Activated CD8-positive, alpha-beta T cell treated with anti-CD3 and anti-CD28 coated beads for 36 hours (primary cell): ENCODE measurements around the gene NOL6. TPM values are rescaled to one million over a fixed set of nuclear protein-coding genes. Genes with fewer than 3 reads are reported as not detected.
A peak's percentile ranks its signal among the peaks of the same experiment; 100 is the strongest.
"Not testable (repeated sequence)": the region's sequence is repeated elsewhere in the genome, so short reads cannot be mapped to it uniquely, and the experiment has no call there.

Experiments
- ATAC-seq: fragments of 200-7000 bp; cut with Tn5 transposase; one replicate; pipeline ENCODE4 v1.10.0; 2021; ENCODE audit warnings: mild to moderate bottlenecking, moderate library complexity
- CTCF ChIA-PET: fragments of 350-600 bp; sonication (Branson Sonifier 250); formaldehyde crosslinking; loops from one replicate; lab custom pipeline; 2021; ENCODE audit warnings: antibody characterized with exemption; lab: Charles Lee
- POLR2A ChIA-PET: fragments of 350-600 bp; sonication (Branson Sonifier 250); formaldehyde crosslinking; loops from one replicate; lab custom pipeline; 2021; ENCODE audit warnings: antibody characterized with exemption; lab: Charles Lee
- DNase-seq: peaks from one replicate; pipeline ENCODE4 v3.0.0-alpha.2; 2020
- H3K27ac Mint-ChIP-seq: one replicate; pipeline ENCODE4 v1.8.0; 2021; ENCODE audit warnings: mild to moderate bottlenecking, mixed read lengths
- H3K27me3 Mint-ChIP-seq: one replicate; pipeline ENCODE4 v1.8.0; 2021; ENCODE audit warnings: mixed read lengths
- H3K36me3 Mint-ChIP-seq: one replicate; pipeline ENCODE4 v1.8.0; 2021; ENCODE audit warnings: low read depth, mixed read lengths
- H3K4me1 Mint-ChIP-seq: one replicate; pipeline ENCODE4 v1.8.0; 2021; ENCODE audit warnings: low read depth, mixed read lengths
- H3K4me3 Mint-ChIP-seq: one replicate; pipeline ENCODE4 v1.8.0; 2021; ENCODE audit warnings: mild to moderate bottlenecking, moderate library complexity, mixed read lengths
- H3K9me3 Mint-ChIP-seq: one replicate; pipeline ENCODE4 v1.8.0; 2021; ENCODE audit warnings: mixed read lengths
- CTCF ChIP-seq: fragments of 200-600 bp; IDR thresholded peaks from one replicate; pipeline ENCODE4 v1.8.0; 2022; ENCODE audit warnings: antibody characterized with exemption, mild to moderate bottlenecking
- intact Hi-C: fragments of 100-400 bp; cut with micrococcal nuclease; formaldehyde crosslinking; loops from one replicate; pipeline ENCODE4 v1.10.0; 2022
- total RNA-seq, 2 experiments: library from RNA; stranded (reverse); gene quantifications; one replicate each; pipeline ENCODE4 v1.2.3, GENCODE V29; 2021

NOL6 gene
- total RNA-seq, 2 experiments from 2014 or later = 45.5 to 45.9 TPM

GRCh38 chr9:33460854-33461253, 12.9 kb downstream of the NOL6 start:
- no peak for ATAC-seq
- H3K4me3 Mint-ChIP-seq = no peak overlapping the region
- H3K36me3 Mint-ChIP-seq = peaks cover 21% of the 10 kb centered on the region
- intact Hi-C loops = no loop called here
- no peaks in the 10 kb centered on the region for H3K9me3 Mint-ChIP-seq
- CTCF ChIA-PET = interaction anchor here (0.7 to 5.4 kb wide), 4 partner anchors 8 to 86 kb away, joined by 3 to 26 read pairs (median 6); no protein-coding TSS in a partner anchor
- POLR2A ChIA-PET = interaction anchor here (0.6 to 7.4 kb wide), 2 partner anchors 13 kb away, joined by 3 to 52 read pairs; partner anchors contain the start of genes AQP3 and NOL6
- no peak for DNase-seq
- H3K27me3 Mint-ChIP-seq = no peaks in the 10 kb centered on the region
- H3K4me1 Mint-ChIP-seq = peaks cover 34% of the 10 kb centered on the region
- H3K27ac Mint-ChIP-seq = peak overlapping the region; percentile 10
- no peak for TF ChIP-seq CTCF

- intact Hi-C loops = no loop called here
- no peak for TF ChIP-seq CTCF
- Mint-ChIP-seq H3K4me3 (no peak overlapping the region), H3K27ac (peak overlapping the region; percentile 90), H3K9me3 (no peaks in the 10 kb centered on the region), H3K27me3 (no peaks in the 10 kb centered on the region), H3K4me1 (peaks cover 46% of the 10 kb centered on the region), H3K36me3 (peaks cover 12% of the 10 kb centered on the region)
- DNase-seq (no peak), ATAC-seq (peak; percentile 5)
- ChIA-PET CTCF (interaction anchor here (1.4 to 4.8 kb wide), 5 partner anchors 8 to 84 kb away, joined by 4 to 30 read pairs (median 14); partner anchors contain the start of genes AQP3 and NOL6), POLR2A (interaction anchor here (1.4 to 7.4 kb wide), 4 partner anchors 8 to 44 kb away, joined by 4 to 52 read pairs (median 12); partner anchors contain the start of genes AQP3 and NOL6)
Measured at GRCh38 chr9:33459115-33459514, 14.6 kb downstream of the NOL6 start.

- peak overlapping the region; percentile 90 for H3K27ac Mint-ChIP-seq
- H3K4me1 Mint-ChIP-seq = peaks cover 53% of the 10 kb centered on the region
- H3K9me3 Mint-ChIP-seq = no peaks in the 10 kb centered on the region
- no peaks in the 10 kb centered on the region for H3K27me3 Mint-ChIP-seq
- ATAC-seq (peak; percentile 87), DNase-seq (peak; percentile 85)
- peak overlapping the region; percentile 8 for H3K4me3 Mint-ChIP-seq
- TF ChIP-seq CTCF = no peak
- ChIA-PET POLR2A (interaction anchor here (1.4 to 7.4 kb wide), 4 partner anchors 9 to 44 kb away, joined by 4 to 52 read pairs (median 12); partner anchors contain the start of genes AQP3 and NOL6), CTCF (interaction anchor here (1.2 to 4.8 kb wide), 6 partner anchors 9 to 83 kb away, joined by 3 to 30 read pairs (median 10); partner anchors contain the start of genes AQP3 and NOL6)
- peaks cover 11% of the 10 kb centered on the region for H3K36me3 Mint-ChIP-seq
- intact Hi-C loops = no loop called here
Measured at GRCh38 chr9:33458444-33458843, 15.3 kb downstream of the NOL6 start.

GRCh38 chr9:33455945-33456344, 17.8 kb downstream of the NOL6 start:
- peak overlapping the region; percentile 75 for H3K27ac Mint-ChIP-seq
- H3K27me3 Mint-ChIP-seq = no peaks in the 10 kb centered on the region
- H3K4me1 Mint-ChIP-seq = peaks cover 67% of the 10 kb centered on the region
- no peak for TF ChIP-seq CTCF
- intact Hi-C loops = no loop called here
- DNase-seq (peak; percentile 29), ATAC-seq (no peak)
- peaks cover 3% of the 10 kb centered on the region for H3K36me3 Mint-ChIP-seq
- ChIA-PET POLR2A (interaction anchor here (1.2 to 1.3 kb wide), 2 partner anchors 9 to 41 kb away, joined by 3 read pairs; no protein-coding TSS in a partner anchor), CTCF (interaction anchor here (4.7 to 4.8 kb wide), 2 partner anchors 7 to 11 kb away, joined by 29 to 30 read pairs; partner anchors contain the start of gene AQP3)
- no peaks in the 10 kb centered on the region for H3K9me3 Mint-ChIP-seq
- no peak overlapping the region for H3K4me3 Mint-ChIP-seq

GRCh38 chr9:33455456-33455855, 18.3 kb downstream of the NOL6 start:
- CTCF ChIA-PET = interaction anchor here (4.7 to 4.8 kb wide), 2 partner anchors 7 to 12 kb away, joined by 29 to 30 read pairs; partner anchors contain the start of gene AQP3
- ATAC-seq, H3K4me3 Mint-ChIP-seq, H3K36me3 Mint-ChIP-seq, H3K9me3 Mint-ChIP-seq, DNase-seq, H3K27me3 Mint-ChIP-seq, intact Hi-C loops: not testable (repeated sequence)
- Mint-ChIP-seq H3K27ac (peak overlapping the region; percentile 75), H3K4me1 (peaks cover 69% of the 10 kb centered on the region)
- POLR2A ChIA-PET = interaction anchor here (1.2 to 1.3 kb wide), 2 partner anchors 9 to 41 kb away, joined by 3 read pairs; no protein-coding TSS in a partner anchor

- H3K27me3 Mint-ChIP-seq, ATAC-seq, H3K4me3 Mint-ChIP-seq, DNase-seq, H3K9me3 Mint-ChIP-seq, H3K36me3 Mint-ChIP-seq: not testable (repeated sequence)
- POLR2A ChIA-PET = interaction anchor here (1.3 kb wide), 1 partner anchor 8 kb away, joined by 3 read pairs; no protein-coding TSS in a partner anchor
- CTCF ChIA-PET = interaction anchor here (3.3 to 4.2 kb wide), 4 partner anchors 10 to 51 kb away, joined by 19 to 83 read pairs (median 50); partner anchors contain the start of gene NOL6
- intact Hi-C loops = loop anchor here (5.0 kb wide), 1 partner anchor 37 kb away; no protein-coding TSS in a partner anchor
- peaks cover 69% of the 10 kb centered on the region for H3K4me1 Mint-ChIP-seq
- peak overlapping the region; percentile 73 for H3K27ac Mint-ChIP-seq
Measured at GRCh38 chr9:33454661-33455026, 19.1 kb downstream of the NOL6 start.
